Stimulated activated CD8-positive, alpha-beta memory T cell treated with anti-CD3 and anti-CD28 coated beads, Interleukin-7, amount 100 ng/mL, for 48 hours (primary cell): Measurements from ENCODE around the gene DMTF1.

ENCODE experiments used
- DNase-seq, 2 donors: peaks; one replicate each; pipeline ENCODE4 v3.0.0-alpha.2; 2020; ENCODE audit warnings: low read depth in 1 of 2; ENCODE audit errors: extremely low read depth in 1 of 2

The DMTF1 gene

DNA sequence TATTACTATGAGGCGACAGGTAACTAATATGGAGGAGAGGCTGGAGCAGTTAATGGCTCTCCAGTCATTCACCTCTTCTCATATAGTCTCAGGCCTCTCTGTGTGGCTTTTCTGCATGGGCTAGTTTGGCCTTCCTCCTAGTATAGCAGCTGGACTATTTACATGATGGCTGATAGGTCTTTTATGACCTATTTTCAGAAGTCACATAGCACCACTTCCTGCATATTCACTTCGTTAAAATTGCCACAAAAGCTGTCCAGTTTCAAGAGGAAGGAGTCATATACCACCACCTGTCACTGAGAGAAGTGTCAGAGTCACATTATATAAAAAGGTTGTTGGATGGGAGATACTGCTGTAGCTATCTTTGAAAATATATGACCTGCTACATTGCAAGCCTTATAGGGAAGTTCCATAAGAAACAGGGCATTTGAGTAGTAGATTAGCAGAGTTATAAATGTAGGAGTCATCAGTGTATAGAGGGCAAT lies 8.0 kb upstream of the DMTF1 start:
- DNase-seq = no peak

DNA sequence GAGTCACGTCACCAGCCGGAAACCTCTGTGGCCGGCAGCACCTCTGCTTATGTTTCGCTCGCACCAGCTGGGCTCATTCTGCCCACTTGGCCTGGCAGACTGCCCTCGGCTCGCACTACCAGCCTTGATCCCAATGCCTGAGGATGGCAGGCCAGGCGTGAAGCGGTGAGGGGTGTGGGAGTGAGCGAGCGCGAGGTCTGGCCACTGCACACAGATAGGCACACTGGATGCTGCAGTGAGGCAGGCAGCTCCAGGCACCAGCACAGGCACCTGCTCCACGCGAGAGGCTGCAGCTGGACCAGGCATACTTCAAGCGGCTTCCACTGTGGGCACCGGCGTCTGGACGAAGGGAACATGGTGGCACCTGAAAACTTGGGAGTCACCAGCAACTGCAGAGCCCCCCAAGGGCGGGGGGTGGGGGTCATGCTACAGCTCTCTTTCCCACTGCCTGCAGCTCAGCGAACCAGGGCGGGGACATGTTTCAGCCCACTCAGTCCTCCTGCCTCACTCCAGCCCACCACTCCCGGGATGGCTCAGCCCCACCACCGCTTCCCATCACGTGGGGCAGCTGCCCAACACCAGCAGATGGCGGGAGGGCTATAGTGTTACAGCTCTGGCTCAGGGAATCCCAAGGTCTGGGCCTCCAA lies 5.4 kb upstream of the DMTF1 start:
- no peak for DNase-seq

DNA sequence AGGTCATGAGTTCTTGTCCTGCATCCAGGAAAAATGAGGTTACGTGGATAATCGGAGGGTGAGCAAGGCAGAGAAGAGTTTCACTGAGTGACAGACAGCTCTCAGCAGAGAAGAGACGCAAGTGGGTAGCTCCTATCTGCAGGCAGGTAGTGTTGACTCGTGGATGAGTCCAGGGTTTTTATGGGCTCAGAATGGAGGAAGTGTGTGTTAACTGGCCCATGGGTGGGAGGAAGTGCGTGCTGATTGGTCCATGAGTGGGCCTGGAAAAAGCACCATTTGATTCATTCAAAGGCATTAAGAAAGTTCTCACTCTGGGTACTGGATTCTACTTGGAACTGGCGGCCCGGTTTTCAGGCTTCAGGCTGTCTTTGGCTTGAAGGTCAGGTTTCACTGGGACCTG lies 4.8 kb upstream of the DMTF1 start:
- DNase-seq = no peak

DNA sequence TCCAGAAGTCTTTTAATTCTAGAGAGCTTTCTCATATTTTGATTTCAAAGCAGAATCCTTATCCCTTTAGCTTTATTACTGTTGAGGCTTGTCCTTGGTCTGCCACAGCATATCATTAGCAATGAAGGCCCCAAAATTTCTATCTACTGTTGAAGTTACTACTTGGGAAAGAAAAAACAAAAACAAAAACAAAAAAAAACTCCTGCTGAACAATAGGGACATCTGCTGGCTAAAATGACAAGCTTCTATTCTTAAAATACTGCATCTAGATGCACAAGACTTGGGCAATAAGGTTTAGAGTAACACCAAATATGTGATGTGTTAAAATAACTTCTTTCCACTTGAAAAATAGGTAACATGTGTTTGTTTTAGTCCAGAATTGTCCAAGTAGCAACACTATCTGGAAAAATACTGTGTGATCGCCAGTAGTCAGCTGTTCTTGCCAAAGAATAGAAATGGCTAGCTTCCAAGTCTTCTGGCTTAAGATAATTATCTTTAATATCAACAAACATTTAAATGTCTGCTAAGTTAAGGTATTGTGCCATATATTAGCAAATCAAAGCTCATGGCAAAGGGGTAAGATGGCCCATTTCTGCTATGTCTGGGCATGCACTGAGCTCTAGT lies 3.8 kb upstream of the DMTF1 start:
- no peak for DNase-seq

DNA sequence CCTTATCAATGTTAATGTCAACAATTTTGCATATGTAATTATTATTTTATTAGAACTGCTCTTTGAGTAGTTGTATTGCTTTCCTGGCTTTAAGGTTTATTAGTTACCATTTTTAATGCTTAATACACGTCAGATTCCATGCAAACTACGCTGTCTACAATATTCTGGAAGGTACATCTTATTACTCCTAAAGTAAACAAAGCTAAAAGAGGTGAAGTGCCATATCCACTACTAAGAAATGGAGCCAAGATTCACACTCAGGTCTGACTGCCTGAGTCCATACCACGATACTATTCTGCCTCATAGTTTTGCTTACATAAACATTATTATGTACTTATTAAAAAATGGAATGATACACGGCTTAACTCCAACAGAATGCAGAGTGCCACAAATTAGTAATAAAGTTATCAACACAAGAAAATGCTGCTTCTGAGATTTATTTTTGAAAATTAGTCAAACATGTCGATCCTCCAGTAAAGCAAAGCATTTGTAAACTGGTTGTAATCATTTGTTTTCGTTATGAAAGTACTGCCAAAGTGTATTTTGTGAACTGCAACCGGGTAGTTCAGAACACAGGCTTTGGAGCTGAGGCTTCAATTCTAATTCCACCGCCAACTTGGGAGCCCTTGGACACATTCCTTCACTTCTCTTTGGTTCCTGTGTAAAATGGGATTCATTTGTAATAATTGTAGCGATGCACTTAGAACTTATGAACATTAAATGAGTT lies 1.1 kb upstream of the DMTF1 start:
- no peak for DNase-seq

DNA sequence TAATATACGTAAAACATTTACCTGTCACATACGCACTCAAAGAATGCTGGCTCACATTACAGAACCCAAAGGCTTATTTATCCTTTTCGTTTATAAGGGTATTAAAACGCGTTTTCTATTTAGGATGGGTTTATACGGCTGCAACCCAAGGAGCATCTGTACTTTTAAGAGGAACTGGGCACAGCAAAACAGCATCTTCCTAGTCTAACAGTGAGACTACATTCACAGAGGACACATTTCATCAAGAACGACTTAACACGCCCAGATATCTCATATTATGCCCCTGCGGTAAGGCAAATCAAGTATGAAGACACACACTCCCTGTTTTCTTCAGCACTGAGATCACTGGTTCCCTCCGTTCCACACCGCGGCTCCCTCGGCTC lies 533 bp upstream of the DMTF1 start:
- DNase-seq = no peak

DNA sequence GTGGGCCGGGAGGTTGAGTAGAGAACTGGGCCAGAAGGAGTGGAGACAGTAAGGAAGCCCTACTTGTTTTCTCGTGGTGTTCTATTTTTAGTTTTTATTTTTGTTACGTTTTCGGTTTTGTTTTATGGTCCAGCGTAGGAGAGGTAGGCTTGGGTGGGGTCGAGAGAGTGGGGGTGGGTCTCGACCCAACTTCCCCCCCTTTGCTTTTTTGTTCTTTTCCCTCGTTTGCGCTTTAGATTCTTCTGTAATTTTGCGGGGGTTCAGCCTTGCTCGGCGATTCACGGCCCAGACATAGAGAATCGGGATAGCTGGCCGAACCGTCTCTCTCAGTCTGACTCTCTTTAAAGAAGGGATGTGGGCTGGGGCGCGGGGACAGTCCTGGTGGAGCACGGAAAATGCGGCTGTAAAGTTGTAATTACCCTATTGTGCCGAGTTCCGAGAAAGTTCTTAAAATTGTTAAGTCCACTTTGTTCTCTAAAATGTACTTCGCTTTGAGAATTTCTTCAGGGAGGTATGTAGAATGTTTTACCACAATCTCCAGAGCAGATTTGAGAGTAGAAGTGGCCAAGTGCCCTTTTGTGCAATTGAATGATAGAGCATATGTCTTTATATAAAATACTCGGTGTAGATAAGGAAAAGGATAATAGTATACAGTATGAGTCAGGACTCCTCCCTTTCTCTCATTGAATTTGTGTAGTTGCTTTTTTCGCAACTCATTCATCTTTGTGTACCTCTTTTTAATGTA lies 816 bp downstream of the DMTF1 start:
- DNase-seq = peak in 1 of 2 donors; percentile 20

DNA sequence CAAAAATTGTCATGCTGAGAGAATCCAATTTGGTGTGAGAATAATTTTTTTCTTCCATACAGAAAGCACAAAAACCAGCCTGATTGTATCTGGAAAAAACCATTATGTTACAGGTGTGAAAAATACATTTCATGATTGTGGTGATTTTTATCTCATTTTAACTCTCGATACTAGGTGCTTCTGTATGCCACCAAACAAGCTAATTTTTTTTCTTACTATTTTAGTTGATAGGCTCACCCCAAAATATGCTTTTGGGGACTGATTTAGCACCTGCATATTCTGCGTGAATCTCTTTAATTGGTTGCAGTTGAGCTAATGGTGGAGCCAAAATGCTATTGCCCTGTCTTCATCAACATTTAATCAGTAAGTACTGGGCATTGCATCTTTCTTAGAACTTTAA lies 1.9 kb downstream of the DMTF1 start:
- no peak for DNase-seq

DNA sequence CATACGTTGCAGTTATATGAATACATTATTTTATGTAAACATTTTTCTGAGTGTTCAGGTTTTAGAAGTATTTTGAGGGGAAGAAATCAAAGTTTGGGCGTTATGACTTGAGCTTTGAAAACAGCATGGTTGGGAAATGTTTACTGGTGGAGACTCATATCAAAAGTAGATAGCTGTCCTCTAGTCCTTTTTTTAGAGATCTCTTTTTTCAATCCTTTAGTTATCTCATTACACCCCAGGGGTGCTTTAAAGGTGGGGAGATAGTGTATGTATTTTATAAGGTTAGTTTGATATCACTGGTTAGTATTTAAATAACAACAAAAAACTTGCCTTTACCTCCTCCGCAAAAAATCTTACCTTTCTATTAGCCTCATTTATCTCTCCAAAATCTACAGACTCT lies 2.3 kb downstream of the DMTF1 start:
- no peak for DNase-seq

DNA sequence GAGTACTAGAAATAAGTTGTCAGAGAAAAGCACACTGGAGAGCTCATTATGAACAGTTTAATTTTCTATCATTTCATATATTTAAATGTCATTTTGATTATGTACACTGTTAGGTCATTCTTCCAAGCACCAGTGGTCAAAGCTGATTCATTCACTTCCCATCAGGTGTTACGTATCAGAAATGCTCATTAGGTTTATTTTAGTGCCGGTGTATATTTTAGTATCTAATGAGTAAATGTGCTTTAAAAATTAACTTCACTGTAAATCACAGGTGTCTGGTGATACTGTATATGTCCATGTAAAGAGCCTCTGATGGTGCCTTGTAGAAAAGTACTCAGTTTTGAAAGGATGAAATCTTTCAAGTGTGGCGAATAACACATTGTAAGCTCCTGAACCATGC lies 3.5 kb downstream of the DMTF1 start:
- no peak for DNase-seq

DNA sequence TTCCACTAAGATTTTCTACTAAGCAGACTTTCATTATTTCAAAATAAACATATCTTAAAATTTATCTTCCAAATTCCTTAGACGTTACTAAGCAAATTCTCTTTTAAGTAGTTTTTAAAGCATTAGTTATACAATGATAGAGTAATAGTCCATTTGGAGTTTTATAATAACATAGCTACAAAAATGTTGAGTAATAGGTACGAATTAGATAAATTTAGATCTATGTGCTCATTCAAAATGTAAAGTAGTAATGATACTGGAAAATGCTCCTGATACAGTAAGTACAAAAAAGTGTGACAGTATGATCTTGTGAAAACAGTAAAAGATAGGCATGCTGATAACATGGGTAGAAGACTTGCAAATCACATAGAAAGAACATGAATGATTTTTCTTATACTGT lies 4.5 kb downstream of the DMTF1 start:
- DNase-seq = no peak

DNA sequence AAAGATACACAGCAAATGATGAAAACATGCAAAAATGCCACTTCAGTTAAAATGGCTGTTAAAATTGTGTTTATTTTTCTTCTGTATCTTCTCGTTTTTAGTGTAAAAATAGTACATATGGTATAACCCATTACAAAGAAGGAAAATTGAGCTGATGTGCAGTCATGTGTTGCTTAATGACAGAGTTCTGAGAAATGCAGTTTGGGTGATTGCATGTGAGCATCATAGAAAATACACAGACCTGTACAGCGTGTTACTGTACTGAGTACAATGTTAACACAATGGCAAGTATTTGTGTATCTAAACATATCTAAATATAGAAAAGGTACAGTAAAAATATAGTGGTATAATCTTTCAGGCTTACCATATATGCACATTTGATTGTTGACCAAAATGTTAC lies 7.3 kb downstream of the DMTF1 start:
- DNase-seq = no peak

DNA sequence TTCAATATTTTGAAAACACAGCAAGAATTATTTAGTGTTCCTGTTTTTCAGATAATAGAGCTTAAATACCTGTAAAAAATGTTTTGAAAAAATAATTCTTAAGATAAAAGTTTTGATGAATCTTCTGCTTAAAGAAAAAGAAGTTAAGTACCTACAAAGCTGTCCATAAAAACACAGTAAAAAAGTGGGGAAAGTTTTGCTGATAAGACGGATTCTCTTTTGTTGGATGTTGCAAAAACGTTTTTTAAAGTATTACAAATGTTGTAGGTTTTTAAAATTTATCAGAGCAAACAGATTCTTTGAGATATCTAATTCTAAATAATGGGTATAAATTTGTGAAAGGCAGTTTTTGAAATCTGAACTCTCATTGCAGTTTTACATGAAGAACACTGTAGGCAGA lies 12.2 kb downstream of the DMTF1 start:
- no peak for DNase-seq

DNA sequence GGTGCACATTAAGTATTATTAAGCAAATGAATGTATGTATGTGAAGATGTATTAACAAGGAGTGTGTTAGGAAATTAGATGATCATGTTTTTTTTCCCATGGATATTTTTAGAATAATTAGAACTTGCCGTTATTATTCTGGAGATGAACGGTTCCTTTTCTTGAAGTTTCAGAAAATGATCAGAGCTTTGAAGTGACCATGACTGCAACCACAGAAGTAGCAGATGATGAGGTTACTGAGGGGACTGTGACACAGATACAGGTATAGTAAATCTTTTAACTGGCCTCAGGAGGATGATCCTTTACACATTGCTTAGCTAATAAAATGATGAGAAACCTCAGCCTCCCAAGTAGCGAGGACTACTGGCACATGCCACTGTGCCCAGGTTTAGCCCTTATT lies 18.6 kb downstream of the DMTF1 start:
- no peak for DNase-seq

DNA sequence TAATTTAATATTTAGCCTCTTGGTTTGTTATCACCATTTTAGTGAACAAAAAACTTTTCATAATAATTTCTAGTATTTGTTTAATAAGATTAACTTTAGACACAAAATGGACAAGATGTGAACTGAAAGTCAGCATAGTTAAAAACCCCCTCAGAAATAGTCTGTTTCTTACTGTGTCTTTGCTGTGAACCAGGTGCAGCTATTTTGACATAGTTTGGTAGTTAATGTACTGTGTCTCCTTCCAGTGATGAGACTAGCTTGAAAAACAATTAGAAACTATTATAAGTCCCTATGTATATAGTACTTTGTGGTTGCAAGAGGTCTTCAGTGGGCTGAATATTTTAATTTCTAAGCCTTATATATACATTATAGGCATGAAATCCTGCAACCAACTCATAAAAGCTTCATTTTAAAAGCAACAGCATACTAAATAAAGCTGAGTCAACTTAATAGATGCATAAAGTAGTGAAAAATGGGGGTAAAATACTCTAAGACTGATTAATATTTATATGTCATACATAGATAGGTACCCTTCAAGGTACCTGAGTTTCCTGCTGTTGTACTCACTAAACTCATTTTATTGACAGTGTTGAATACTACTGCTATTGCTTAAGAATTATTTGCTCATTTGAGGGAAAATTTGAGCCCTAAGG lies 19.2 kb downstream of the DMTF1 start:
- DNase-seq = no peak

DNA sequence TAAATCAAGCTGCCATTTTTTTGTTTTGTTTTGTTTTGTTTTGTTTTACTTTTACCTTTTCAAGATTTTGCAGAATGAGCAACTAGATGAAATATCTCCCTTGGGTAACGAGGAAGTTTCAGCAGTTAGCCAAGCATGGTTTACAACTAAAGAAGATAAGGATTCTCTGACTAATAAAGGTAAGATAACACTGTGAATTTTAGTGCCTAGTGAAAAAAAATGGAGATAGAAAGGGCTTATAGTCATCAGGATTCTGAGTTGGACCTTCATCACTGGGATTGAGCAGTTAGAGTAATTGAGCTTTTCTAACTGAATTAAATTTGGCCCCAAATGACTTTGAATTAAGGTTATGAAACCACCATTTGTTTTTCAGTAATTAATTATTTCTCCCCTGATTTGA lies 21.2 kb downstream of the DMTF1 start:
- DNase-seq = no peak

DNA sequence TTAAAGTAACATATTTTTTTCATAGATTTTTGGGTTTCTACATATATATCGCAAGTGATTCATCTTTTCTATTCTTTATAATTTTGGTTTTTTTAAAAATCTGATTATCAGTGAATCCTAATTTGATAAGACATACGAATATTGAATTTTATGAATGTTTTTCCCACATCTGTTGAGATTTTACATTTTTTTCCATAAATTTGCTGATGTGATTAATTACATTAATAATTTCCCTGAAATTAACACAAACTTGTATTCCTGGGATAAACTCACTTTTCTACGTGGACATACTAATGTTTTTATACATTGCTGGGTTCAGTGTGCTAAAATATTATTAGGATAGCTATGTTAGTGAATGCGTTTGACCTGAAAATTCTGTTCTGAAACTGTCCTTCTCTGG lies 26.1 kb downstream of the DMTF1 start:
- no peak for DNase-seq

DNA sequence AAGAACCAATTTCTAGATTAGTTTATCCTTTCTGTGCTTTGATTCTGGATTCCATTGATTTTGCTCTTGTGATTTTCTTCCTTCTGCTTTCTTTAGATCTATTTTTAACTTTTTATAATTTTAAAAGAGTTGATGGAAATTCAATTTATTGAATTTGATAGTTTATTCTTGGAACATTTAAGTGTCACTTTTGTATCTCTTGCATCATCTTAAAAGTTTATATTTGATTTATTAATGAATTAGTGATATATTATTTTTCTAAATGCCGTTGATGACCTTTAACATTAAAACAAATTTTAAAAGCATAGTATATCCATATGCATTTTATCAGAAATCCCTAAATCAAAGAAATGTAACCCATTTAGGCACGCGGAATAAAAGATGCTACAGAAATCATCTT lies 26.9 kb downstream of the DMTF1 start:
- DNase-seq = no peak

DNA sequence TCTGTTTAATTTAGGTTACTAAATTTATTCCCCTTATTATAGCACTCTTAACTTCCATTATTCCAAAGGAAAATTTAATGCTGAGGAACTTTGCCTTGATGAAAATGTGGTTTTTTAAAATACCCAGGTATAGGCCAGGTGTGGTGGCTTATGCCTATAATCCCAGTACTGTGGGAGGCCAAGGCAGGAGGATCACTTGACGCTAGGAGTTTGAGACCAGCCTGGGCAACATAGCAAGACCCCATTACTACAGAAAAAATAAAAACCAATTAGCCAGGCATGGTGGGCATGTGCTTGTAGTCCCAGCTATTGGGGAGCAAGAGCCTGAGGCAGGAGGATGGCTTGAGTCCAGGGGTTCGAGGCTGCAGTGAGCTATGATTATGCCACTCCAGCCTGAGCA lies 34.9 kb downstream of the DMTF1 start:
- no peak for DNase-seq

DNA sequence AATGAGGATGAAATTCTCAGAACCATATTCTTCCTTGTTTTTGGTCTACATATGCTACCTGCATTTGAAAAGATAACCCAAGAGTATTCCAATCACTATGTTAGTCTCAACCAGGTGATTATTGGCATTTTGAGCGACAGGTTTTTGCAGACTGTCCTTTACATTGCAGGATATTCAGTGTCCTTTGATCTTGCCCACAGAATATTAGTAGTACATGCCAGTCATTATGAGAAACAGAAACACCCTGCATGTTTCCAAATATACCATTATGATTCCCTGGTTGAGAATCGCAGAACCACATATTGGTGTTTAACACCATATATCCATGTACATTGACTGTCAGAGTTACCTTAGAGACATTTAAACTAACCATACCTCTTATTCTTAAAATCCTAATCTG lies 36.7 kb downstream of the DMTF1 start:
- DNase-seq = no peak

DNA sequence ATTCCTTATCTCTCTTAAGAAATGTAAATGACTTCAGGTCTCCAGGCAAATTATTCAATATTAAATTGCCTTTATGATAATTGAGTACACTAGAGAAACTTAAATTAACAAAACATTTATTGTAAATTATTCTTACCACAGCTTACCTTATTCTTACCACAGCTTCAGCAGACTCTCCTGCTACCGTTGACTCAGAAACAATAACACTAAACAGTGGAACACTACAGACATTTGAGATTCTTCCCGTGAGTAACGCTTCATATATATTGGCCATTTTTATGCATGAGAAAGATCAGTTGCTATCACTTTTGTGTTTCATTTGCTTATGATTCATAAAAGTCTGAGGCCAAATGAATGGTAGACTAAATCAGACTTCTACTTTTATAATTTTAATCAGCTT lies 38.5 kb downstream of the DMTF1 start:
- DNase-seq = no peak
